Stomach smooth muscle (tissue), 2 donors: ENCODE data around the gene ADAT3.
A peak's percentile ranks its signal among the peaks of the same experiment; 100 is the strongest.
"Not testable (repeated sequence)": the region's sequence is repeated elsewhere in the genome, so short reads cannot be mapped to it uniquely, and the experiment has no call there.

Source experiments
- H3K27ac ChIP-seq: one replicate; pipeline ENCODE4 v1.7.0; 2013; ENCODE audit warnings: mild to moderate bottlenecking, low read length, inconsistent platforms
- H3K27me3 ChIP-seq, 2 donors: one replicate each; pipeline ENCODE4 v1.7.0; 2013; ENCODE audit warnings: low read length in 2 of 2; ENCODE audit not compliant: insufficient read depth in 2 of 2, control insufficient read depth in 1 of 2
- H3K36me3 ChIP-seq, 2 donors: one replicate each; pipeline ENCODE4 v1.7.0; 2013; ENCODE audit warnings: low read length in 2 of 2; ENCODE audit not compliant: control insufficient read depth in 2 of 2, insufficient read depth in 2 of 2
- H3K4me1 ChIP-seq: one replicate; pipeline ENCODE4 v1.7.0; 2013; ENCODE audit warnings: low read length; ENCODE audit not compliant: control insufficient read depth, insufficient read depth
- H3K4me3 ChIP-seq, 2 donors: one replicate each; pipeline ENCODE4 v1.7.0; 2013; ENCODE audit warnings: low read length in 2 of 2
- H3K9ac ChIP-seq, 2 donors: one replicate each; pipeline ENCODE4 v1.7.0; 2013; ENCODE audit warnings: low read length in 2 of 2, mild to moderate bottlenecking in 1 of 2
- H3K9me3 ChIP-seq, 2 donors: one replicate each; pipeline ENCODE4 v1.7.0; 2013; ENCODE audit warnings: low read length in 2 of 2; ENCODE audit not compliant: control insufficient read depth in 2 of 2
- donor health status: healthy.
- donor health status: Pancreatic carcinoma.

ADAT3 gene

GRCh38 chr19:1868971-1869370 is 36.2 kb upstream of the ADAT3 start:
- H3K9me3 ChIP-seq: no peaks in the 10 kb centered on the region
- H3K4me1 ChIP-seq: peaks cover 26% of the 10 kb centered on the region
- H3K36me3 ChIP-seq: no peaks in the 10 kb centered on the region
- H3K27ac ChIP-seq: no peak overlapping the region
- H3K9ac ChIP-seq: no peak overlapping the region
- H3K27me3 ChIP-seq: no peaks in the 10 kb centered on the region
- no peak overlapping the region for H3K4me3 ChIP-seq

GRCh38 chr19:1871140-1871597 is 34.0 kb upstream of the ADAT3 start:
- no peak overlapping the region for H3K9ac ChIP-seq

GRCh38 chr19:1871630-1872029 is 33.6 kb upstream of the ADAT3 start:
- no peak overlapping the region for H3K9ac ChIP-seq
- no peaks in the 10 kb centered on the region for H3K27me3 ChIP-seq
- H3K4me3 ChIP-seq: no peak overlapping the region
- H3K4me1 ChIP-seq: peaks cover 38% of the 10 kb centered on the region
- H3K36me3 ChIP-seq: no peaks in the 10 kb centered on the region
- no peaks in the 10 kb centered on the region for H3K9me3 ChIP-seq
- no peak overlapping the region for H3K27ac ChIP-seq

More at GRCh38 chr19:1871140-1871597, 34.0 kb upstream of the ADAT3 start:
- H3K4me1 ChIP-seq: peaks cover 33% of the 10 kb centered on the region
- no peak overlapping the region for H3K4me3 ChIP-seq
- no peaks in the 10 kb centered on the region for H3K36me3 ChIP-seq
- H3K27me3 ChIP-seq: no peaks in the 10 kb centered on the region
- no peak overlapping the region for H3K27ac ChIP-seq
- H3K9me3 ChIP-seq: no peaks in the 10 kb centered on the region

- peak overlapping the region; percentile 49 for H3K27ac ChIP-seq
- peak overlapping the region in 1 of 2 donors; percentile 53 for H3K9ac ChIP-seq
- H3K4me3 ChIP-seq: peak overlapping the region; percentile 31 to 47
- H3K4me1 ChIP-seq: peaks cover 39% of the 10 kb centered on the region
- no peaks in the 10 kb centered on the region for H3K36me3 ChIP-seq
- no peaks in the 10 kb centered on the region for H3K9me3 ChIP-seq
- H3K27me3 ChIP-seq: no peaks in the 10 kb centered on the region
Measured at GRCh38 chr19:1872807-1873523, 32.2 kb upstream of the ADAT3 start.

GRCh38 chr19:1873524-1874473 is 31.4 kb upstream of the ADAT3 start:
- Histone ChIP-seq H3K9me3 (no peaks in the 10 kb centered on the region), H3K27ac (peak overlapping the region; percentile 49), H3K4me1 (peaks cover 39% of the 10 kb centered on the region), H3K4me3 (peak overlapping the region; percentile 31 to 47), H3K27me3 (no peaks in the 10 kb centered on the region), H3K9ac (peak overlapping the region; percentile 47 to 53), H3K36me3 (no peaks in the 10 kb centered on the region)

GRCh38 chr19:1874554-1875185 is 30.5 kb upstream of the ADAT3 start:
- peak overlapping the region; percentile 79 to 95 for H3K4me3 ChIP-seq
- no peaks in the 10 kb centered on the region for H3K36me3 ChIP-seq
- H3K27ac ChIP-seq: peak overlapping the region; percentile 84
- H3K9ac ChIP-seq: peak overlapping the region in 1 of 2 donors; percentile 74
- no peaks in the 10 kb centered on the region for H3K9me3 ChIP-seq
- H3K4me1 ChIP-seq: peaks cover 39% of the 10 kb centered on the region
- no peaks in the 10 kb centered on the region for H3K27me3 ChIP-seq

GRCh38 chr19:1875265-1875645 is 29.9 kb upstream of the ADAT3 start:
- Histone ChIP-seq H3K27ac (peak overlapping the region; percentile 84), H3K4me3 (peak overlapping the region; percentile 79 to 95), H3K9ac (peak overlapping the region; percentile 74 to 84), H3K4me1 (peaks cover 43% of the 10 kb centered on the region)
- H3K9me3 ChIP-seq, H3K27me3 ChIP-seq, H3K36me3 ChIP-seq: not testable (repeated sequence)

GRCh38 chr19:1875646-1876495 is 29.3 kb upstream of the ADAT3 start:
- no peaks in the 10 kb centered on the region for H3K27me3 ChIP-seq
- peaks cover 0 to 2% of the 10 kb centered on the region in 2 donors for H3K36me3 ChIP-seq
- peak overlapping the region; percentile 74 to 84 for H3K9ac ChIP-seq
- H3K9me3 ChIP-seq: no peaks in the 10 kb centered on the region
- peaks cover 43% of the 10 kb centered on the region for H3K4me1 ChIP-seq
- peak overlapping the region; percentile 79 to 95 for H3K4me3 ChIP-seq
- peak overlapping the region; percentile 84 for H3K27ac ChIP-seq

- H3K27me3 ChIP-seq: not testable (repeated sequence)
- H3K27ac ChIP-seq: peak overlapping the region; percentile 84
- H3K4me3 ChIP-seq: peak overlapping the region; percentile 79 to 95
Measured at GRCh38 chr19:1876496-1877279, 28.5 kb upstream of the ADAT3 start.

More at GRCh38 chr19:1876496-1877279, 28.5 kb upstream of the ADAT3 start:
- H3K36me3 ChIP-seq, H3K9me3 ChIP-seq: not testable (repeated sequence)
- H3K4me1 ChIP-seq: peaks cover 43% of the 10 kb centered on the region
- peak overlapping the region; percentile 74 to 80 for H3K9ac ChIP-seq
